Occipital lobe (tissue), 2 donors: Measurements from ENCODE around the gene CYP4F12. TPM values are rescaled to one million over a fixed set of nuclear protein-coding genes. Genes with fewer than 3 reads are reported as not detected.

Source experiments
- DNase-seq: peaks from one replicate; lab custom pipeline; 2025; lab: John Stamatoyannopoulos, UW
- total RNA-seq: library from RNA; depleted of rRNA; stranded (reverse); fragments of >200 nt; gene quantifications from one replicate; pipeline ENCODE4 v1.2.3, GENCODE V29; 2014

The CYP4F12 gene
- total RNA-seq, 1 donor from 2014 or later, result not detected

GRCh38 chr19:15714638-15715037, 41.8 kb downstream of the CYP4F12 start:
- no peak for DNase-seq

GRCh38 chr19:15715642-15716041, 42.8 kb downstream of the CYP4F12 start:
- DNase-seq, result no peak

GRCh38 chr19:15717809-15718208, 44.9 kb downstream of the CYP4F12 start:
- DNase-seq, result no peak

GRCh38 chr19:15721268-15721667, 48.4 kb downstream of the CYP4F12 start:
- no peak for DNase-seq

GRCh38 chr19:15722956-15723355, 50.1 kb downstream of the CYP4F12 start:
- DNase-seq, result no peak

GRCh38 chr19:15727724-15728123, 54.8 kb downstream of the CYP4F12 start, which contains the start of gene OR10H2:
TSS of gene OR10H2 (plus strand) at chr19:15728024. CDS start at chr19:15728044, 20 bp downstream.
- no peak for DNase-seq

GRCh38 chr19:15730538-15730937, 57.7 kb downstream of the CYP4F12 start:
- DNase-seq, result no peak

- DNase-seq, result no peak
Observed at GRCh38 chr19:15732388-15732787, 59.5 kb downstream of the CYP4F12 start.

GRCh38 chr19:15733895-15734294, 61.0 kb downstream of the CYP4F12 start:
- DNase-seq, result no peak

GRCh38 chr19:15737722-15738121, 64.8 kb downstream of the CYP4F12 start, which contains the start of gene OR10H3:
TSS of gene OR10H3 (plus strand) at chr19:15737985. CDS start at chr19:15741393, 3,408 bp downstream.
- DNase-seq, result no peak

GRCh38 chr19:15740785-15741184, 67.9 kb downstream of the CYP4F12 start:
- no peak for DNase-seq

Other genes starting within 250 kb of the CYP4F12 start
- 11.1 TPM for gene WIZ, start 223.1 kb upstream of the CYP4F12 start, total RNA-seq
- gene RASAL3, start 208.5 kb upstream of the CYP4F12 start, total RNA-seq, result 0.47 TPM
- not detected for gene PGLYRP2, start 193.6 kb upstream of the CYP4F12 start, total RNA-seq
- gene CYP4F22, start 164.6 kb upstream of the CYP4F12 start, total RNA-seq, result not detected
- gene CYP4F8, start 57.9 kb upstream of the CYP4F12 start, total RNA-seq, result not detected
- 0.16 TPM for gene CYP4F3, start 32.2 kb upstream of the CYP4F12 start, total RNA-seq
- gene OR10H2, start 54.9 kb downstream of the CYP4F12 start, total RNA-seq, result not detected
- gene OR10H3, start 64.9 kb downstream of the CYP4F12 start, total RNA-seq, result not detected
- not detected for gene OR10H5, start 114.6 kb downstream of the CYP4F12 start, total RNA-seq
- not detected for gene OR10H1, start 142.6 kb downstream of the CYP4F12 start, total RNA-seq
- gene CYP4F2, start 225.0 kb downstream of the CYP4F12 start, total RNA-seq, result not detected